ENCODE results near the gene SUN1. TPM values are rescaled to one million over a fixed set of nuclear protein-coding genes. Genes with fewer than 3 reads are reported as not detected.

The SUN1 gene
- total and polyA plus RNA-seq, 5 experiments from 2014 or later = 26.1 to 198 (median 37.5) TPM

GRCh38 chr7:816300-816750, 16.0 kb upstream of the SUN1 start:
- POLR2A ChIA-PET = interaction anchor here (1.0 to 2.0 kb wide), 4 partner anchors 15 to 159 kb away, joined by 3 to 21 read pairs (median 10); partner anchors contain the start of genes COX19, GET4 and SUN1
- H3K27ac Mint-ChIP-seq = peak overlapping the region in 3 of 10 donors; percentile 7 to 84 (median 51)
- peaks cover 0 to 9% (median 2%) of the 10 kb centered on the region in 3 donors for H3K36me3 Mint-ChIP-seq
- no peaks in the 10 kb centered on the region for H3K9me3 Mint-ChIP-seq
- peak overlapping the region; percentile 22 to 88 (median 71) for H3K4me3 Mint-ChIP-seq
- peaks cover 39 to 67% (median 62%) of the 10 kb centered on the region in 4 donors for H3K4me1 Mint-ChIP-seq
- peak; percentile 92 to 95 for ATAC-seq
- peak; percentile 91 to 98 (median 96) for DNase-seq
- peaks cover 0 to 5% (median 0%) of the 10 kb centered on the region in 5 donors for H3K27me3 Mint-ChIP-seq

GRCh38 chr7:816751-817671, 15.3 kb upstream of the SUN1 start:
- H3K36me3 Mint-ChIP-seq = peaks cover 0 to 11% (median 2%) of the 10 kb centered on the region in 3 donors
- H3K27ac Mint-ChIP-seq = peak overlapping the region; percentile 78 to 97 (median 94)
- peaks cover 37 to 69% (median 65%) of the 10 kb centered on the region in 4 donors for H3K4me1 Mint-ChIP-seq
- H3K9me3 Mint-ChIP-seq = no peaks in the 10 kb centered on the region
- ATAC-seq (peak in 1 of 2 donors; percentile 3), DNase-seq (peak in 6 of 10 donors; percentile 17 to 39 (median 28))
- peak overlapping the region; percentile 65 to 96 (median 92) for H3K4me3 Mint-ChIP-seq
- POLR2A ChIA-PET = interaction anchor here (0.6 to 2.0 kb wide), 6 partner anchors 11 to 216 kb away, joined by 3 to 21 read pairs (median 4); partner anchors contain the start of genes COX19, GET4 and SUN1
- peaks cover 0 to 5% (median 0%) of the 10 kb centered on the region in 5 donors for H3K27me3 Mint-ChIP-seq

- Mint-ChIP-seq H3K4me3 (peak overlapping the region; percentile 65 to 96 (median 92)), H3K36me3 (peaks cover 0 to 18% (median 2%) of the 10 kb centered on the region in 3 donors), H3K9me3 (no peaks in the 10 kb centered on the region), H3K27me3 (peaks cover 0 to 3% (median 0%) of the 10 kb centered on the region in 5 donors), H3K27ac (peak overlapping the region in 8 of 10 donors; percentile 16 to 97 (median 94)), H3K4me1 (peaks cover 38 to 65% (median 60%) of the 10 kb centered on the region in 4 donors)
- DNase-seq (no peak), ATAC-seq (no peak)
- POLR2A ChIA-PET = interaction anchor here (0.6 to 2.0 kb wide), 6 partner anchors 13 to 215 kb away, joined by 3 to 21 read pairs (median 4); partner anchors contain the start of genes COX19, GET4 and SUN1
Observed at GRCh38 chr7:818031-818699, 14.1 kb upstream of the SUN1 start.

- H3K9me3 Mint-ChIP-seq = no peaks in the 10 kb centered on the region
- ATAC-seq (no peak), DNase-seq (no peak)
- peaks cover 0 to 27% (median 2%) of the 10 kb centered on the region in 3 donors for H3K36me3 Mint-ChIP-seq
- peaks cover 0 to 1% (median 0%) of the 10 kb centered on the region in 5 donors for H3K27me3 Mint-ChIP-seq
- H3K27ac Mint-ChIP-seq = peak overlapping the region in 2 of 10 donors; percentile 4 to 7
- H3K4me3 Mint-ChIP-seq = no peak overlapping the region
- peaks cover 40 to 69% (median 61%) of the 10 kb centered on the region in 4 donors for H3K4me1 Mint-ChIP-seq
- POLR2A ChIA-PET = interaction anchor here (0.8 kb wide), 1 partner anchor 12 kb away, joined by 8 read pairs; the partner anchor contains the start of gene SUN1
Observed at GRCh38 chr7:820341-820740, 11.9 kb upstream of the SUN1 start.

- POLR2A ChIA-PET = no interaction called here
- Mint-ChIP-seq H3K4me1 (peaks cover 40 to 77% (median 67%) of the 10 kb centered on the region in 4 donors), H3K27me3 (peaks cover 0 to 1% (median 0%) of the 10 kb centered on the region in 5 donors), H3K36me3 (peaks cover 0 to 36% (median 2%) of the 10 kb centered on the region in 3 donors), H3K4me3 (no peak overlapping the region), H3K27ac (peak overlapping the region in 1 of 10 donors; percentile 19), H3K9me3 (no peaks in the 10 kb centered on the region)
- DNase-seq (no peak), ATAC-seq (no peak)
Observed at GRCh38 chr7:821688-822087, 10.6 kb upstream of the SUN1 start.

- POLR2A ChIA-PET = no interaction called here
- Mint-ChIP-seq H3K9me3 (no peaks in the 10 kb centered on the region), H3K27ac (peak overlapping the region in 3 of 10 donors; percentile 2 to 80 (median 53)), H3K36me3 (peaks cover 0 to 36% (median 2%) of the 10 kb centered on the region in 3 donors), H3K4me3 (no peak overlapping the region), H3K27me3 (peaks cover 0 to 1% (median 0%) of the 10 kb centered on the region in 5 donors), H3K4me1 (peaks cover 33 to 69% (median 64%) of the 10 kb centered on the region in 4 donors)
- peak in 1 of 10 donors; percentile 43 for DNase-seq
- ATAC-seq = no peak
Observed at GRCh38 chr7:822692-823276, 9.5 kb upstream of the SUN1 start.

GRCh38 chr7:823649-824048, 8.6 kb upstream of the SUN1 start:
- H3K27ac Mint-ChIP-seq = peak overlapping the region in 4 of 10 donors; percentile 5 to 80 (median 53)

GRCh38 chr7:824081-824480, 8.2 kb upstream of the SUN1 start:
- Mint-ChIP-seq H3K4me3 (no peak overlapping the region), H3K9me3 (no peaks in the 10 kb centered on the region), H3K27ac (peak overlapping the region in 2 of 10 donors; percentile 5 to 73), H3K27me3 (peaks cover 0 to 1% (median 0%) of the 10 kb centered on the region in 5 donors), H3K36me3 (peaks cover 0 to 34% (median 2%) of the 10 kb centered on the region in 3 donors), H3K4me1 (peaks cover 27 to 68% (median 57%) of the 10 kb centered on the region in 4 donors)
- no peak for ATAC-seq
- POLR2A ChIA-PET = no interaction called here
- peak in 1 of 10 donors; percentile 14 for DNase-seq

More at GRCh38 chr7:823649-824048, 8.6 kb upstream of the SUN1 start:
- no peak overlapping the region for H3K4me3 Mint-ChIP-seq
- peaks cover 27 to 64% (median 58%) of the 10 kb centered on the region in 4 donors for H3K4me1 Mint-ChIP-seq
- peaks cover 0 to 36% (median 2%) of the 10 kb centered on the region in 3 donors for H3K36me3 Mint-ChIP-seq
- POLR2A ChIA-PET = no interaction called here
- peaks cover 0 to 1% (median 0%) of the 10 kb centered on the region in 5 donors for H3K27me3 Mint-ChIP-seq
- ATAC-seq = no peak
- no peaks in the 10 kb centered on the region for H3K9me3 Mint-ChIP-seq
- DNase-seq = no peak

GRCh38 chr7:824664-825063, 7.6 kb upstream of the SUN1 start:
- ATAC-seq (no peak), DNase-seq (peak in 1 of 10 donors; percentile 35)
- no peaks in the 10 kb centered on the region for H3K9me3 Mint-ChIP-seq
- H3K36me3 Mint-ChIP-seq = peaks cover 0 to 32% (median 2%) of the 10 kb centered on the region in 3 donors
- peak overlapping the region in 1 of 10 donors; percentile 39 for H3K27ac Mint-ChIP-seq
- H3K27me3 Mint-ChIP-seq = no peaks in the 10 kb centered on the region
- H3K4me1 Mint-ChIP-seq = peaks cover 24 to 63% (median 53%) of the 10 kb centered on the region in 4 donors
- POLR2A ChIA-PET = no interaction called here
- no peak overlapping the region for H3K4me3 Mint-ChIP-seq

- Mint-ChIP-seq H3K27me3 (no peaks in the 10 kb centered on the region), H3K9me3 (no peaks in the 10 kb centered on the region), H3K27ac (no peak overlapping the region), H3K4me3 (no peak overlapping the region), H3K4me1 (peaks cover 22 to 62% (median 54%) of the 10 kb centered on the region in 4 donors), H3K36me3 (peaks cover 0 to 29% (median 2%) of the 10 kb centered on the region in 3 donors)
- ATAC-seq (no peak), DNase-seq (no peak)
- POLR2A ChIA-PET = no interaction called here
Observed at GRCh38 chr7:825386-825785, 6.9 kb upstream of the SUN1 start.

GRCh38 chr7:826230-826917, 5.9 kb upstream of the SUN1 start:
- POLR2A ChIA-PET = no interaction called here
- DNase-seq (peak in 1 of 10 donors; percentile 45), ATAC-seq (no peak)
- Mint-ChIP-seq H3K4me1 (peaks cover 25 to 63% (median 55%) of the 10 kb centered on the region in 4 donors), H3K27me3 (no peaks in the 10 kb centered on the region), H3K36me3 (peaks cover 0 to 26% (median 0%) of the 10 kb centered on the region in 3 donors), H3K9me3 (no peaks in the 10 kb centered on the region), H3K4me3 (no peak overlapping the region), H3K27ac (peak overlapping the region in 2 of 10 donors; percentile 24 to 48)
